ENCODE measurements around the gene IRAK1.
"Not testable (repeated sequence)": the region's sequence is repeated elsewhere in the genome, so short reads cannot be mapped to it uniquely, and the experiment has no call there.

Gene IRAK1

DNA sequence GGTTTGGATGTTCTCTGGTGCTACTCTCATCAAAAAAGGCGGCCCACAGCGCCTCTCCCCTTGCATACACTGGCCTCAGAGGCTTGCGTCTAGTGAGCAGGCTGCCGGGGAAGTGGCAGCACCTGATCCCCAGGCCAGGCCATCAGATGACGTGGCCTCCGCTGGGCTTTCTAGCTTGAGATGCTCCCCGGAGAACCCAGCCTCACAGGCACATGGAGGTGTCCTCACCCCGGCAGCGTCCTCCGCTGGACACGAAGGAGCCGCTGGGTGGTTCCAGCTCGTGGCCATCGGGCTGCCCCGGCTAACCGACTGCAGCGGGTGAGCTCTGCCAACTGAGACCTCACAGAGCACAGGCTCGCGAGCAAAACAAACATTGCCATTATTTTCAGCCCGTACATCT lies 12.8 kb downstream of the IRAK1 start:
- H3K9ac ChIP-seq (ENCODE audit: low read length in 5 of 5) = no peak overlapping the region
- no peak overlapping the region for H3K4me3 ChIP-seq (ENCODE audit: low read depth in 1 of 5, low read length in 5 of 5)
- H3K4me1 ChIP-seq (ENCODE audit: control insufficient read depth in 5 of 5, insufficient read depth in 5 of 5, low read length in 5 of 5) = peaks cover 0 to 17% (median 6%) of the 10 kb centered on the region in 5 donors
- peaks cover 0 to 14% (median 4%) of the 10 kb centered on the region in 5 donors for H3K27me3 ChIP-seq (ENCODE audit: control insufficient read depth in 5 of 5, insufficient read depth in 4 of 5, low read length in 5 of 5)
- no peaks in the 10 kb centered on the region for H3K9me3 ChIP-seq (ENCODE audit: control insufficient read depth in 5 of 5, low read length in 5 of 5)
- H3K36me3 ChIP-seq (ENCODE audit: control insufficient read depth in 5 of 5, insufficient read depth in 5 of 5, low read length in 5 of 5) = peaks cover 0 to 14% (median 0%) of the 10 kb centered on the region in 5 donors
- H3K27ac ChIP-seq (ENCODE audit: low read depth, low read length) = no peak overlapping the region

DNA sequence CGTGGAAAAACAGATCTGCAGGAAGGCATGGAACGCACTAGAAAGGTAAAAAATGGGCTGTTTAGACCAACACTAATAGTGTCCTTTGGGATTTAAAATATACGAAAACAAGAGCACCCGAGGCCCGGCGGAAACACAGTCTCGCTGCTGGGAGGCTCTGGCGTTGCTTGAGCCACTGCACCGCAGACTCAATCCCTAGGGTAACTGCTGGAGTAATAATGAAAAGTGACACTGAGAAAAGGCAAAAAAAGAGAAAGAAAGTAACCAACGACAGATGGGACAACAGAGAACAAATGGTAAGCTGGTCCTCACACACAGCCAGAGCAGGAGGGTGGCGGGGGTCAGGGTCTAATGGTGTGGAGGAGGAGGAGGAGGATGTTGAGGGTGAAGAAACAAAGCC lies 15.4 kb downstream of the IRAK1 start:
- Histone ChIP-seq H3K27ac (ENCODE audit: low read depth, low read length) (no peak overlapping the region), H3K9ac (ENCODE audit: low read length in 5 of 5) (no peak overlapping the region), H3K9me3 (ENCODE audit: control insufficient read depth in 5 of 5, low read length in 5 of 5) (no peaks in the 10 kb centered on the region), H3K27me3 (ENCODE audit: control insufficient read depth in 5 of 5, insufficient read depth in 4 of 5, low read length in 5 of 5) (peaks cover 0 to 14% (median 6%) of the 10 kb centered on the region in 5 donors), H3K4me3 (ENCODE audit: low read depth in 1 of 5, low read length in 5 of 5) (no peak overlapping the region), H3K36me3 (ENCODE audit: control insufficient read depth in 5 of 5, insufficient read depth in 5 of 5, low read length in 5 of 5) (peaks cover 0 to 2% (median 0%) of the 10 kb centered on the region in 5 donors), H3K4me1 (ENCODE audit: control insufficient read depth in 5 of 5, insufficient read depth in 5 of 5, low read length in 5 of 5) (peaks cover 0 to 23% (median 10%) of the 10 kb centered on the region in 5 donors)

DNA sequence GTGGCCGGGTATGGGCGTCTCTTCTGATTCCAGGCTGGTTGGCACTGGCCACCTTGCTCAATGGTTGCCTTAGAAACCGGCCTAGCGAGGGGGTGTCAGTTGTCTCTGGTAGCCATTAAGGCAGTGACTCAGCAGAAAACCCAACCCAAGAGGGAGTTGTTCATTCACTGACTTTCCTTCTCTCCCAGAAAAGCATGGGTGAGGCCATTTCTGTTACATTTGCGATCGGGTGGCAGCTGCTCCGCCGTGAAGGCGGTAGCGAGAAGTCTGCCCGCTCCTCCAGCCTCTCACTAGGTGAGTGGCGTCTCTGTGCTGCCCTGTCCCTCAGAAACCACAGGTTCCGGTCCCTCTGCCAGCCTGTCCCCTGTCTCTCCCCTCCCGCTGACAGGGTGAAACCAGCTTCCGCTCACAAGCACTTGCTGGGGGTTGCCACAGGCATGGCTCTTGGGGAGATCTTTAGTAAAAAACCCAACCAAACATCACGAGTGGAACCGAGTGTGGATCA lies 17.4 kb downstream of the IRAK1 start:
- H3K4me3 ChIP-seq (ENCODE audit: low read depth in 1 of 5, low read length in 5 of 5) = peak overlapping the region in 1 of 5 donors; percentile 27
- peaks cover 0 to 24% (median 10%) of the 10 kb centered on the region in 5 donors for H3K4me1 ChIP-seq (ENCODE audit: control insufficient read depth in 5 of 5, insufficient read depth in 5 of 5, low read length in 5 of 5)
- no peaks in the 10 kb centered on the region for H3K9me3 ChIP-seq (ENCODE audit: control insufficient read depth in 5 of 5, low read length in 5 of 5)
- H3K27me3 ChIP-seq (ENCODE audit: control insufficient read depth in 5 of 5, insufficient read depth in 4 of 5, low read length in 5 of 5) = peaks cover 0 to 11% (median 6%) of the 10 kb centered on the region in 5 donors
- peak overlapping the region; percentile 37 for H3K27ac ChIP-seq (ENCODE audit: low read depth, low read length)
- peaks cover 0 to 2% (median 0%) of the 10 kb centered on the region in 5 donors for H3K36me3 ChIP-seq (ENCODE audit: control insufficient read depth in 5 of 5, insufficient read depth in 5 of 5, low read length in 5 of 5)
- no peak overlapping the region for H3K9ac ChIP-seq (ENCODE audit: low read length in 5 of 5)

DNA sequence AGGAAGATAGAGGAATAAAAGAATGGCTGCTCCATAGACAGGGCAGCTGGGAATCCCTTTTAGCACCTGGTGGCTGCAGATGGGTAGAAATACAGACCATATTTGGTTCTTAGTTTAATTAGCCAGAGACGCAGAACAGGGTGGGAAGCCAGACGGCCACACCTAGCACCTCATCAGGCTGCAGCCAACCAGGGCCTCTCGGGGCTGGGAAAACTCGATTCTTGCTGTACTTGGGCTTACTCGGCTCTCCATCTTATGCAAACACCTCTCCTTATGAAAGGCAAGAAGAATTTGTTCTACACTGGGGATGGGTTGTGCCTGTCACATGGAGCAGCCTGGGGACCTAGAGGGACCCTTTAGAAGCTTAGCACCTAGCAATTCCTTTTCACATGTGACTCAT lies 19.7 kb downstream of the IRAK1 start:
- Histone ChIP-seq H3K27ac (ENCODE audit: low read depth, low read length) (no peak overlapping the region), H3K9ac (ENCODE audit: low read length in 5 of 5) (no peak overlapping the region), H3K9me3 (ENCODE audit: control insufficient read depth in 5 of 5, low read length in 5 of 5) (no peaks in the 10 kb centered on the region), H3K4me3 (ENCODE audit: low read depth in 1 of 5, low read length in 5 of 5) (peak overlapping the region in 1 of 5 donors; percentile 25), H3K27me3 (ENCODE audit: control insufficient read depth in 5 of 5, insufficient read depth in 4 of 5, low read length in 5 of 5) (peaks cover 0 to 6% (median 0%) of the 10 kb centered on the region in 5 donors), H3K4me1 (ENCODE audit: control insufficient read depth in 5 of 5, insufficient read depth in 5 of 5, low read length in 5 of 5) (peaks cover 0 to 24% (median 10%) of the 10 kb centered on the region in 5 donors), H3K36me3 (ENCODE audit: control insufficient read depth in 5 of 5, insufficient read depth in 5 of 5, low read length in 5 of 5) (no peaks in the 10 kb centered on the region)

DNA sequence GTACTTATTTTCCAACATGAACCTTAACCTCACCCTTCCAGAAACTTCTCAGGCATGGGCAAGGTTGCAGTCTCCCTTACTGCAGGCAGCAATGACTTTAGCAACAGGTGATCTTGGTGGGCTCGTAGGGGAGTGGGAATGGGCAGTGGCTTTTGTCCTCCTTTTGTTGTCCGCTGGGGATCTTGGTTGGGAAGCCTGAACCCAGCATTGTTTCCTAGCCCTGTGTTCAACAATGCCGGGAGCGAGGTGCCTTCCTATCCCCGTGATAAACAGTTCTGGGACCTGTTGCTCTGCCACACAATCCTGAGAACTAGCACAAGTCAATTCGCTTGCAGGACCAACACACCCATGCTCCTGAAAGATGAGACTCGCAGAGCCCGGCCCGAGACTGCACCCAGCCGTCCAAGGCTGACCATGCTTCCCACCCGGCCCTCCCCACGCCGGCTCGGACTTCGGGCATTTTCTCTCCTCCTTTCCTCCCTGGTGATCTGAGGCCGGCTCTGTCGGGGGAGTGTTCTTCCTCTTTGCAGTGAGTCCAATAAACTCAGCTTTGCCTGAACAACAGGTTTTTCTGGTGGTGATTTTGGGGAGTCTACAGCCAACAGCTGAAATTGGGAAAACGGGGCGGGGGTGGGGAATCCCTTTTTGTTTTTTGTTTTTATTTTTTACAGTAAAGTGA lies 20.2 kb downstream of the IRAK1 start:
- H3K4me1 ChIP-seq (ENCODE audit: control insufficient read depth in 5 of 5, insufficient read depth in 5 of 5, low read length in 5 of 5) = peaks cover 0 to 24% (median 10%) of the 10 kb centered on the region in 5 donors
- peaks cover 0 to 6% (median 0%) of the 10 kb centered on the region in 5 donors for H3K27me3 ChIP-seq (ENCODE audit: control insufficient read depth in 5 of 5, insufficient read depth in 4 of 5, low read length in 5 of 5)
- no peaks in the 10 kb centered on the region for H3K9me3 ChIP-seq (ENCODE audit: control insufficient read depth in 5 of 5, low read length in 5 of 5)
- no peak overlapping the region for H3K9ac ChIP-seq (ENCODE audit: low read length in 5 of 5)
- H3K4me3 ChIP-seq (ENCODE audit: low read depth in 1 of 5, low read length in 5 of 5) = no peak overlapping the region
- no peaks in the 10 kb centered on the region for H3K36me3 ChIP-seq (ENCODE audit: control insufficient read depth in 5 of 5, insufficient read depth in 5 of 5, low read length in 5 of 5)
- H3K27ac ChIP-seq (ENCODE audit: low read depth, low read length) = no peak overlapping the region

DNA sequence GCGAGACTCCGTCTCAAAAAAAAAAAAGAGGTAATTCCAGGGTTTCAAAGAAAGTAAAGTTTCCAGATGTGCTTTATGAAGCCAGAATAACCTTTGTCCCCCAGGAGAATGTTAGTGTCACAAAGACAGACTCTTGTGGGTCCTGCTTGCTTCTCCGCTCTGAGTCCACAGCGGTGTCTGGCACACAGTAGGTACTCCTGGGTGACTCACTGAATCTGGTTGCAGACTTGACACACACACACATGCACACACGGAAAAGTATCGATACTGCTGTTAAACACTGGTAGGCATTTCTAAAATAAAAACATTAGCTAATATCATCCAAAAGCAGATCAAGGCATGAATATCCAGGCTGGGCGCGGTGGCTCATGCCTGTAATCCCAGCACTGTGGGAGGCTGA lies 24.2 kb downstream of the IRAK1 start:
- no peaks in the 10 kb centered on the region for H3K9me3 ChIP-seq (ENCODE audit: control insufficient read depth in 5 of 5, low read length in 5 of 5)
- peaks cover 0 to 10% (median 3%) of the 10 kb centered on the region in 5 donors for H3K4me1 ChIP-seq (ENCODE audit: control insufficient read depth in 5 of 5, insufficient read depth in 5 of 5, low read length in 5 of 5)
- H3K27me3 ChIP-seq (ENCODE audit: control insufficient read depth in 5 of 5, insufficient read depth in 4 of 5, low read length in 5 of 5) = peaks cover 0 to 7% (median 6%) of the 10 kb centered on the region in 5 donors
- no peak overlapping the region for H3K4me3 ChIP-seq (ENCODE audit: low read depth in 1 of 5, low read length in 5 of 5)
- H3K9ac ChIP-seq (ENCODE audit: low read length in 5 of 5) = no peak overlapping the region
- no peak overlapping the region for H3K27ac ChIP-seq (ENCODE audit: low read depth, low read length)
- H3K36me3 ChIP-seq (ENCODE audit: control insufficient read depth in 5 of 5, insufficient read depth in 5 of 5, low read length in 5 of 5) = no peaks in the 10 kb centered on the region

DNA sequence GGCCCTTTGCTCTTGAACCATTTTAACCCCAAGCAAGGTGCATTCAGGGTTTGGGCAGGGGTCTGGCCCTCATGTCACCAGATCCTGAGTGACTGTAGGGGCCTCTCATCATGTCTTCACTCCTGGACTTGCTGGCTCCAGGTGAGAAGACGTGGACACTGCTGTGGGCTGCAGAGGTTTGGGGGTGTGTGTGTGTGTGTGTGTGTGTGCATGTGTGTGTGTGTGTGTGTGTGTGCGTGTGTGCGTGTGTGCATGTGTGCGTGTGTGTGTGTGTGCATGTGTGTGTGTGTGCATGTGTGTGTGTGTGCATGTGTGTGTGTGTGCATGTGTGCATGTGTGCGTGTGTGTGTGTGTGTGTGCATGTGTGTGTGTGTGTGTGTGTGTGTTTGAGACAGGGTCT lies 25.3 kb downstream of the IRAK1 start:
- not testable (repeated sequence) for H3K4me1 ChIP-seq (ENCODE audit: control insufficient read depth in 5 of 5, insufficient read depth in 5 of 5, low read length in 5 of 5); H3K4me3 ChIP-seq (ENCODE audit: low read depth in 1 of 5, low read length in 5 of 5); H3K27ac ChIP-seq (ENCODE audit: low read depth, low read length); H3K9me3 ChIP-seq (ENCODE audit: control insufficient read depth in 5 of 5, low read length in 5 of 5); H3K36me3 ChIP-seq (ENCODE audit: control insufficient read depth in 5 of 5, insufficient read depth in 5 of 5, low read length in 5 of 5); H3K27me3 ChIP-seq (ENCODE audit: control insufficient read depth in 5 of 5, insufficient read depth in 4 of 5, low read length in 5 of 5); H3K9ac ChIP-seq (ENCODE audit: low read length in 5 of 5)

DNA sequence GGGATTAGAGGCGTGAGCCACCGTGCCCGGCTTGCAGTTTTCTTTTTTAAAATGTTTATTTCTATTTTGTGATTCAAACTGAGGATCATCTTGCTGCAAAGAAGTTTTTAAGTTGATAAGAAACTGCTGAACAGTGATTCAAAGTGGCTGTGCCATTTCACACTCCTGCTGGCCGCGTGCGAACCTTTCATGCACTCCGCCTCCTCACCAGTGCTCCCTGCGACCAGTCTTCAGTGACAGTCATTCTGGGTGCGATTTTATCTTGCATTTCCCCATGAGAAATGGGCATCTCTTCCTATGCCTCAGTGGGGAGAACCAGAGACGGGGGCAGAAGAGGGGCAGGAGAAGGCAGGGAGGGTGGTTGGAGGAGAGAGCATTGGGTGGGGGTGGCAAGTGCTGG lies 25.7 kb downstream of the IRAK1 start:
- H3K4me1 ChIP-seq (ENCODE audit: control insufficient read depth in 5 of 5, insufficient read depth in 5 of 5, low read length in 5 of 5) = no peaks in the 10 kb centered on the region
- H3K4me3 ChIP-seq (ENCODE audit: low read depth in 1 of 5, low read length in 5 of 5) = no peak overlapping the region
- H3K9me3 ChIP-seq (ENCODE audit: control insufficient read depth in 5 of 5, low read length in 5 of 5) = peaks cover 0 to 3% (median 0%) of the 10 kb centered on the region in 5 donors
- H3K27me3 ChIP-seq (ENCODE audit: control insufficient read depth in 5 of 5, insufficient read depth in 4 of 5, low read length in 5 of 5) = peaks cover 0 to 9% (median 4%) of the 10 kb centered on the region in 5 donors
- no peaks in the 10 kb centered on the region for H3K36me3 ChIP-seq (ENCODE audit: control insufficient read depth in 5 of 5, insufficient read depth in 5 of 5, low read length in 5 of 5)
- no peak overlapping the region for H3K9ac ChIP-seq (ENCODE audit: low read length in 5 of 5)
- H3K27ac ChIP-seq (ENCODE audit: low read depth, low read length) = no peak overlapping the region

DNA sequence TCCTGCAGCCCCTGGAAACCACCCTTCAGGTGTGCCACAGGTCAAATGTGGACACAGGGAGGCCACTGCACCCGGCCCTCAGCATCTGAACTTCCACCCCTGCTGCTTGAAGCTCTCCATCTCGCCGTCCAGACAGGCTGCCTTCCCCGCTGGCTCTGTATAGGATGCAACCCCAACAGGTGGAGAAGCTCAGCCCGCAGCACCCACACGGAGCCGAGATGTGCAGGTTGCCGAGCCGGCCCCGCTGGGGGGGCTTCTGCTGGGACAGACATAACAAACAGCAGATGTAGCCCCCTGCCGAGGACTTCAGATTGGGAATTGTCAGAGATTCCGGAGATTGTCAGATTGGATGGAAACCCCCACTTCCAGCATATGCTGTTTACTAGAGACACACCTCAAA lies 26.6 kb downstream of the IRAK1 start:
- no peak overlapping the region for H3K27ac ChIP-seq (ENCODE audit: low read depth, low read length)
- peaks cover 0 to 9% (median 4%) of the 10 kb centered on the region in 5 donors for H3K27me3 ChIP-seq (ENCODE audit: control insufficient read depth in 5 of 5, insufficient read depth in 4 of 5, low read length in 5 of 5)
- no peaks in the 10 kb centered on the region for H3K36me3 ChIP-seq (ENCODE audit: control insufficient read depth in 5 of 5, insufficient read depth in 5 of 5, low read length in 5 of 5)
- no peak overlapping the region for H3K4me3 ChIP-seq (ENCODE audit: low read depth in 1 of 5, low read length in 5 of 5)
- no peak overlapping the region for H3K9ac ChIP-seq (ENCODE audit: low read length in 5 of 5)
- peaks cover 0 to 3% (median 0%) of the 10 kb centered on the region in 5 donors for H3K9me3 ChIP-seq (ENCODE audit: control insufficient read depth in 5 of 5, low read length in 5 of 5)
- no peaks in the 10 kb centered on the region for H3K4me1 ChIP-seq (ENCODE audit: control insufficient read depth in 5 of 5, insufficient read depth in 5 of 5, low read length in 5 of 5)

DNA sequence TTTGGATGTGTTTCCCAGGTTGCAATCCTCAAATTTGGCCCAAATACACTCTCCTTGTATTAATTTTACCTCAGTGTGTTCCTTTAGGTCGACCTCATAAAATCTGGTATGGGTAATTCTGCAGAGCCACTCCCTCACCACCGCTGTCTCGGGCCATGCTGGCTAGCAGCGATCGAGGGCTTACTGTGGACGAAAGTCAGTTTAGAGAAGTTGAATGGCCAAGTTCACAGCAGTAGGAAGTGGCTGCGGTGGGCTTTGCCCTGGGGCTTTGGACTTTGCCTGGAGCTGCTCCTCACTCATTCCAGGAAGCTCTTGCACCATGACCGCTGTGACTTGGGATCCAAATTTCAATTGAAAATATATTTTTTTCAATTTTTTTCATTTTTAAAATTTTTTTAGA lies 27.5 kb downstream of the IRAK1 start:
- H3K27me3 ChIP-seq (ENCODE audit: control insufficient read depth in 5 of 5, insufficient read depth in 4 of 5, low read length in 5 of 5) = peaks cover 0 to 9% (median 4%) of the 10 kb centered on the region in 5 donors
- H3K9me3 ChIP-seq (ENCODE audit: control insufficient read depth in 5 of 5, low read length in 5 of 5) = peaks cover 0 to 3% (median 0%) of the 10 kb centered on the region in 5 donors
- no peak overlapping the region for H3K4me3 ChIP-seq (ENCODE audit: low read depth in 1 of 5, low read length in 5 of 5)
- H3K27ac ChIP-seq (ENCODE audit: low read depth, low read length) = no peak overlapping the region
- H3K36me3 ChIP-seq (ENCODE audit: control insufficient read depth in 5 of 5, insufficient read depth in 5 of 5, low read length in 5 of 5) = no peaks in the 10 kb centered on the region
- H3K9ac ChIP-seq (ENCODE audit: low read length in 5 of 5) = no peak overlapping the region
- no peaks in the 10 kb centered on the region for H3K4me1 ChIP-seq (ENCODE audit: control insufficient read depth in 5 of 5, insufficient read depth in 5 of 5, low read length in 5 of 5)

All from subcutaneous abdominal adipose tissue (tissue), 5 donors.